Stimulated activated CD8-positive, alpha-beta memory T cell treated with anti-CD3 and anti-CD28 coated beads, Interleukin-15, amount 100 ng/mL, for 24 hours (primary cell): ENCODE results near the gene COMP.
"Not testable (repeated sequence)": the region's sequence is repeated elsewhere in the genome, so short reads cannot be mapped to it uniquely, and the experiment has no call there.

ENCODE experiments used
- DNase-seq: peaks from one replicate; pipeline ENCODE4 v3.0.0-alpha.2; 2020; ENCODE audit warnings: low read depth

The COMP gene

DNA sequence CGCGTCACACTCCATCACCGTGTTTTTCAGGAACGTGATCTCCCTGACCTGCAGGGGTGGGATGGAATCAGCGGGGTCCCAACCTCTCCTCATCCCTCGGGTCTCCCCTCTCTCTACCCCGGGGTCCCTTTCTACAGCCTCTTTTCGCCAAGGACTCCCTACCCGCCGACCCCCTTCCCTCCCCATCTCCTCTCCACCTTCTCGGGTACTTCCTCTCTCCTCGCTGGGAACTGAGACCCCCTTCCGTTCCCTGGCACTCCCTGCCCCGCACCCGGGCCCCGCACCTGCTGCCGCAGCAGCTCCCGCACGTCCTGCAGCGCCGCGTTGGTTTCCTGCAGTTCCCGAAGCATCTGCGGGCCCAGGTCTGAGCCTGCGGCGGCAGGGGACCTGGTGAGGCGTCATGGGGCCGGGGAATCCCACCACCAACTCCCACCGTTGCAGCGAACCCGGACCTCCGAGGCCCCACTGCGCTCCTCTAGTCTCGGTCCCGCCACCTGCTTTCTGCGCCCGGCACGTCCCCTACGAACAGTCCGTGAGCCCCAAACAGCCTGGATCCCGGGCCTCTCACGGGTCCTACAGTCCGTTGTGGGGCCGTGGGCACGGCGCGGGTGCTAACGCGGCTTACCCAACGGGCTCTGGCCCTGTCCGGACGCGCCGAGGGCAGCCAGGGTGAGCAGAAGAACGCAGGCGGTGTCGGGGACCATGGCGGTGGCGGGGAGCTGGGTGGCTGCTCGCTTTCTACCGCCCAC is at the start of gene COMP:
Gene COMP, minus strand, starts transcription at position 740 of the 749 bp plus-strand sequence. Its CDS starts 36 bp downstream, at position 704.
- DNase-seq: no peak

GRCh38 chr19:18840288-18841267 is 49.5 kb upstream of the COMP start:
- DNase-seq: no peak

- DNase-seq: no peak
These were observed 48.6 kb upstream of the COMP start for GRCh38 chr19:18839465-18840287.

GRCh38 chr19:18834644-18834984 is 43.5 kb upstream of the COMP start:
- no peak for DNase-seq

DNA sequence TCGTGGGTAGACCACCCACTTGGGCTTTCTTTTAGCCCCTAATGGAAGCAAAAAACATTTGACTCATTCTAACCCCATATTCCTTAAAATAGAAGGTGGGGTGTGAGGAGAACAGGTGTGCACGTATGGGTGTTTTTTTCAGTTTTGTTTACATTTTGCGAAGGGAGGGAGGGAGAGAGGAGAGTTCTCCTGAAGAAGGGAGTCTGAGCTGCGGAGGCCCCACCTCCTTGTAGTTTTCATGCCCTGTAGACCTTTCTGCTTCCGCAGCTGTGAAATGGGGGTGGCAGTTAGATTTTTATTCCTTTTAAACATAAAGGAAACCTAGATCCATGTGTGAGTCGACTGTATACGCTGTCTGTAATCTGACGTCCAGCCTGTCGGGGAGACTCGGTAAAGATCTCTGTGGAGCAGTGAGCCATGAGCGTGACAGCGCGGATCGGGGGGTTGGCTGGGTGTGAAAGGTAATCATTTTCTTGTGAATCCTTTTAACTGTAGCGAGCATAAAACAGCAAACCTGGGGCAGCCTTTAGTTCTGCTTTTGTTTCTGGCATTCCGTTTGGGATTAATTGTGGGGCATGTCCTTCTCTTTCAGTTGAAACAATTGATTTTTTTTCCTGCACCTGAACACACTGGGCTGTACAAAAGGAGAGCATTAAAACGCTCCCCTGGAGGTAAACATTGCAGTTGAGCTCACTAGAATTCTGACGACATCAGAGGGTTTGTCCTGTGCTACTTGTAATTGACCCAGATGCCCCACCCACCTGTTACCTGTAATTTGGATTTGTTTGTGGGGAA is 42.9 kb upstream of the COMP start:
- no peak for DNase-seq

DNA sequence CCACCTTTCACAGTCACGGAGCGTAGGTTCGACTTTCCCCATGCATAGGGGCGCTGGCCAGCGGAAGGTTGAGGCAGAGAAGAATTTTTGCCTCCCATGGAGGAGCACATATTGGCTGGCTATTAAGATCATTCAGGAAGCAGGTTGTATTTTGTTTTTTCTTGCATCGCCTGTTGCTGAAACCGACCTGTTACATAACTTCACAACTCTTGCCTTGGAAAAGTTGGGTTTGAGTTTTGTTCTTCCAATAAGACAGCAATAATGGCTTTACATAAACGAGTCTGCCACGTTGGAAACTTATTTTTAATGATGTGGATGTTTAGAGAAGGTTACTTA is 42.0 kb upstream of the COMP start:
- DNase-seq: no peak

- DNase-seq: no peak
These were observed 41.4 kb upstream of the COMP start for GRCh38 chr19:18832306-18833140.

DNA sequence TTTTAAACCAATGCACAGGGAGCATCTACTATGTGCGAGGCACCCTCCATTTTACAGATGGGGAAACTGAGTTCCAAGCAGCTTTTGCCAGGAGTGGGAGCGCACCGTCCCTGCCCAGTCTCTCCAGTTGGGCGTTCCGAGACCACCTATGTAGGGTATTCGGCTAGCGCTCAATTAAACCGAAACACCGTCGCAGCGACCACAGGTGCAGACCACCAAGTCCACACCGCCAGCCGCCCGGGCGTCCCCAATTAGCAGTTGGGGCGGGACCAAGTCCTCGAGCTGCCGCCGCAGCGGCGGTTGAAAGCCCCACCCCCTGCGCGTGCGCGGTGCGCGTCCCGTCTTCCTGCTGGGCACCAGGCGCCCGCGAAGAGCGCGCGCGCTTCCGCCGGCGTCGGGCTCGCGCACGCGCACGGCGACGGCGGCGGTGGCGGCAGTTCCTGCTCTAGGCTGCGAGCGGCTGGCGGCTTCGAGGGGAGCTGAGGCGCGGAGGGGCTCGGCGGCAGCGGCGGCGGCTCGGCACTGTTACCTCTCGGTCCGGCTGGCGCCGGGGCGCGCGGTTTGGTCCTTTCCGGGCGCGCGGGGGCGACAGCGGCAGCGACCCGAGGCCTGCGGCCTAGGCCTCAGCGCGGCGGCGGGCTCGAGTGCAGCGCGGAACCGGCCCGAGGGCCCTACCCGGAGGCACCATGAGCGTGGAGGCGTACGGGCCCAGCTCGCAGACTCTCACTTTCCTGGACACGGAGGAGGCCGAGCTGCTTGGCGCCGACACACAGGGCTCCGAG is 40.6 kb upstream of the COMP start, which contains the start of gene UPF1:
Gene UPF1, plus strand, starts transcription at position 436 of the 782 bp plus-strand sequence. Its CDS starts 251 bp downstream, at position 687.
- DNase-seq: peak; percentile 95

DNA sequence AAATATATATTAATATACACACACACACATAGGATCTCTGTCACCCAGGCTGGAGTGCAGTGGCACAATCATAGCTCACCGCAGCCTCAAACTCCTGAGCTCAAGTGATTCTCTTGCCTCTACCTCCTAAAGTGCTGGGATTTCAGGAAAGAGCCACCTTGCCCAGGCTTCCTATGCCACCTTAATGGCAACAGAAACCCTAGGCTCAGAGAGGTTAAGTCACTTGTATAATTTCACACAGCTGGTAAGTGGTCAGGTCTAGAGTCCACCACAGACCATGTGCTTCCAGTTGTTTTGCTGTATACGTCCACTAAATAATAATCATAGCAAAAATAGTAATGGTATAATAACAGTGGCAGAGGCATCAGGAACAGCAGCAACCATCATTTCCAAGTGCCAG is 39.4 kb upstream of the COMP start:
- DNase-seq: no peak

DNA sequence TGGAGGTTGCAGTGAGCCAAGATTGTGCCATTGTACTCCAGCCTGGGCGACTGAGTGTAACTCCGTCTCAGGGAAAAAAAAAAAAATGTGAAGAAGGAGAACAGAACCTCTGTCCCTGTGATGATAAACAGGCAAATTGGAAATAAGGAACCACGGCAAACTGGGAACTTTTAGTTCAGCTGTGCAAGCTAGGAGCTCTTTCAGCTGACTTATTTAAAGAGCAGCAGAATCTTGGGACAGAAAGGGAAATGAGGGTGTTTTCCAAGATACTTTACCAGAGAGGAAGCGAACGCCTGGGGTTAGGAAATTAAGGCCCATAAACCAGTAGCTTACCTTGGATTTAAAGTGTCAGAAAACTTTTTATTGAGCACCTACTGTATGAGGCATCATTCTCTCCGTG is 37.7 kb upstream of the COMP start:
- no peak for DNase-seq

GRCh38 chr19:18817574-18817973 is 26.5 kb upstream of the COMP start:
- no peak for DNase-seq

GRCh38 chr19:18816645-18817044 is 25.5 kb upstream of the COMP start:
- not testable (repeated sequence) for DNase-seq

GRCh38 chr19:18815673-18816072 is 24.6 kb upstream of the COMP start:
- DNase-seq: no peak

DNA sequence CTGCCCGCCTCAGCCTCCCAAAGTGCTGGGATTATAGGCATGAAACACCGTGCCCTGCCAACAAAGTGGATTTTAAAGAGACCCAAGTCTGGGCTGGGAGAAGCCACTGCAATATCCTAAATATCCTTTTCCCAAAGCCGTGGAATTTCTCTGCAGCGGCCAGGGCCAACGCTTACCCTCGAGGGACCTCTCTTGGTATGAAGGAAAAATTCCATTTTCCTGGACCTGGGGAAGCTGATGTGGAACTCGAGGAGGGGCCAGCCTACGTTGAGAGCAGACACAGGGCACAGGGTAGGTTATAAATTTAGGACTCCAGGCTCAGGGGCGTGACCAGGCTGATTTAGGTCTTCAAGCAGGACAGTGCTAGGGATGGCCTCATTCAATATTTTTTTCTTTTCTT is 23.0 kb upstream of the COMP start:
- no peak for DNase-seq

GRCh38 chr19:18811638-18812037 is 20.5 kb upstream of the COMP start:
- DNase-seq: not testable (repeated sequence)

DNA sequence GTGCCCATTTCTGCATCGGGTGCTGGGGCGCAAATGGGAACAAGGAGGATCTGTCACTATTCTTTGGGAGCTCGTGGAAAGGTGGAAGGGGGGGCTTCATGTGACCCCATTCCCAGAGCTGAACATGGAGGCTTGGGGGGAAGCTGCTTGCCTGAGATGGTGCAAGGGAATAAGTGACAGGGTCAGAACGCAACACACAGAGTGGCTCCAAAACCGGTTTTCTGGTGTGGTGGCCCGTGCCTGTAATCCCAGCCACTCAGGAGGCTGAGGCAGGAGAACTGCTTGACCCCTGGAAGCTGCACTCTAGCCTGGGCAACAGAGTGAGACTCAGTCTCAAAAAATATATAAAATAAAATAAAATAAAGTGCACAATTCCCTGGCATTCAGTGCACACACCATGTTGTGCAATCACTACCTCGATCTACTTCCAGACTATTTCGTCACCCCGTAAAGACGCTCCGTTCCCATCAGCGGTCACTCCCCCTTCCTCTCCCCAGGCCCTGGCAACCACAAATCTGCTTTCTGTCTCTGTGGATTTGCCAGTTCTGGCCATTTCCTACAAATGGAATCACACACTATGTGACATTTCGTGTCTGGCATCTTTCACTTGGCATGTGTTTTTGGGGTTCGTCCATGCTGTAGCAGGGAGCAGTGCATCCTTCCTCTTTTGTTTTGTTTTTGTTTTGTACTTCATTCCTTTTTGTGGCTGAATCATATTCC is 18.2 kb upstream of the COMP start:
- no peak for DNase-seq

- DNase-seq: no peak
These were observed 16.8 kb upstream of the COMP start for GRCh38 chr19:18807861-18808331.

DNA sequence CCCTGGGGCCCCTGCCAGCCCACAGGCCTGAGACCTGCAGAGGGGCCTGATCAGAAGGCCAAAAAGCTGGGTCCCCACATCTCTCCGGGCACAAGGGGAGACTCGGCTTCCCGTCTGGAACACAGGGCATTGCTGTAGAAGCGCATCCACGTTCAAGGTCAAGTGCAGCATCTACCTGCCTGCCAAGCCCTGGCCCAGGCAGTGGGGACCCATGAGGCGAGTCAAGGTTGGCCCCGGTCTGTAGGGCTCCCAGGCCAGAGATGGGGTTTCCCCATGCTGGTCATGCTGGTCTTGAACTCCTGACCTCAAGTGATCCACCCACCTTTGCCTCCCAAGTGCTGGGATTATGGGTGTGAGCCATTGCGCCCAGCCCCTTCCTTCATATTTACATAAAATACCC is 13.5 kb upstream of the COMP start:
- DNase-seq: no peak

DNA sequence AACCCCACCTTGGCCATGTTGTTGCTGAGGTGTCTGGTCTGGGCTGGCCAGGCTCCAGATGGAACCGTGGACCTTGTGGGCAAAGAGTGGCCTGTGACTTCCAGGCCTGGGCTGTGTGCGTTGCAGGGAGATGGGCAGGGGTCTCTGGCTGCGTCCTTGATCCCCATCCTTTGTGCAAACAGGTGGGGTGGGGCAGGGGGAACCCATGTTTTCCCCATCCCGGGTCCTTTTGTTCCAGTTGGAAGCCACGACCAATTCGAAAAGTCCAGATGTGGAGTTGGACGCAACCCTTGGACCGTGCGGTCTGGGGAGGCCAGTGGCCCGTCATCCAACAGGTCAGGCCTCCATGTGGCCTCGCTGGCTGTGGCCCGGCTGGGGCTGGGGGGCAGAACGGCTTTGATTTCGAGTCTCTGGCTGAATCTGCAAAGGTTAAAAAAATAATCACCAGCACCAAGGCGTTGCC is 13.1 kb upstream of the COMP start:
- DNase-seq: no peak
